ENCODE results near the gene MARCHF10. TPM values are rescaled to one million over a fixed set of nuclear protein-coding genes. Genes with fewer than 3 reads are reported as not detected.

The MARCHF10 gene
- total RNA-seq, 1 experiment from 2014 or later = not detected

DNA sequence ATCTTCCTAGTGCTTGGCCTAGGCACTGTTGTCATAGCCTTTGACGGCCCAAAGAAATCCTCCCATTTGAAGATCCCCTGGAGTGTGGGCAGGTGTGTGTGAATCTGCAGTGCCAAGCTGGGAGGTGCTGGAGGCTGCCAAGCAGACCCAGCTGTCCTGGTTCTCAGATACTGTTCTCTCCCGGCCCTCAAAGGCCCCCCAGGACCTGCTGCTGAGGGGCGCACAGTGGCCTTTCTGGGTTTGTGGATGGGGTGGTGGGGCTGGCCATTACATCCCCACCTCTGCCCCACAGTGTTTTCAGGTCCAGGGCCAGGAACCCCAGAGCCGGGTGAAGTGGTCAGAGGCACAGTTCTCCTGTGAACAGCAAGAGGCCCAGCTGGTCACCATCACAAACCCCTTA is 120.1 kb downstream of the MARCHF10 start:
- TF ChIP-seq EZH2 (IDR thresholded peaks at IDR 0.05; ENCODE audit: borderline replicate concordance, low read depth, low read length, poor library complexity, severe bottlenecking) = no peak
- TF ChIP-seq, protein P1, sequence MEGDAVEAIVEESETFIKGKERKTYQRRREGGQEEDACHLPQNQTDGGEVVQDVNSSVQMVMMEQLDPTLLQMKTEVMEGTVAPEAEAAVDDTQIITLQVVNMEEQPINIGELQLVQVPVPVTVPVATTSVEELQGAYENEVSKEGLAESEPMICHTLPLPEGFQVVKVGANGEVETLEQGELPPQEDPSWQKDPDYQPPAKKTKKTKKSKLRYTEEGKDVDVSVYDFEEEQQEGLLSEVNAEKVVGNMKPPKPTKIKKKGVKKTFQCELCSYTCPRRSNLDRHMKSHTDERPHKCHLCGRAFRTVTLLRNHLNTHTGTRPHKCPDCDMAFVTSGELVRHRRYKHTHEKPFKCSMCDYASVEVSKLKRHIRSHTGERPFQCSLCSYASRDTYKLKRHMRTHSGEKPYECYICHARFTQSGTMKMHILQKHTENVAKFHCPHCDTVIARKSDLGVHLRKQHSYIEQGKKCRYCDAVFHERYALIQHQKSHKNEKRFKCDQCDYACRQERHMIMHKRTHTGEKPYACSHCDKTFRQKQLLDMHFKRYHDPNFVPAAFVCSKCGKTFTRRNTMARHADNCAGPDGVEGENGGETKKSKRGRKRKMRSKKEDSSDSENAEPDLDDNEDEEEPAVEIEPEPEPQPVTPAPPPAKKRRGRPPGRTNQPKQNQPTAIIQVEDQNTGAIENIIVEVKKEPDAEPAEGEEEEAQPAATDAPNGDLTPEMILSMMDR (conservative IDR thresholded peaks at IDR 0.05; ENCODE audit: low read depth, low read length) = no peak
- Histone ChIP-seq H3K27ac (ENCODE audit: low read depth, low read length, poor library complexity, severe bottlenecking) (no peak overlapping the region), H3K4me1 (ENCODE audit: insufficient read depth, low read length, poor library complexity, severe bottlenecking) (no peaks in the 10 kb centered on the region), H3K27me3 (replicated peaks; ENCODE audit: insufficient read depth, low read depth, low read length, poor library complexity) (no peaks in the 10 kb centered on the region), H3K4me3 (ENCODE audit: low read depth, low read length, poor library complexity, severe bottlenecking) (no peak overlapping the region), H3K9me3 (ENCODE audit: low read depth, low read length, poor library complexity, severe bottlenecking) (no peaks in the 10 kb centered on the region), H3K36me3 (ENCODE audit: insufficient read depth, low read length, poor library complexity, severe bottlenecking) (peaks cover 5% of the 10 kb centered on the region)
- ChIA-PET CTCF (no interaction called here), POLR2A (ENCODE audit: low non-redundant PET) (no interaction called here)
- no peak for DNase-seq (ENCODE audit: low spot score)
- intact Hi-C loops (cut with micrococcal nuclease; ENCODE audit: unreplicated experiment) = no loop called here
- no TSS peak for BruUV-seq (replicated peaks)

DNA sequence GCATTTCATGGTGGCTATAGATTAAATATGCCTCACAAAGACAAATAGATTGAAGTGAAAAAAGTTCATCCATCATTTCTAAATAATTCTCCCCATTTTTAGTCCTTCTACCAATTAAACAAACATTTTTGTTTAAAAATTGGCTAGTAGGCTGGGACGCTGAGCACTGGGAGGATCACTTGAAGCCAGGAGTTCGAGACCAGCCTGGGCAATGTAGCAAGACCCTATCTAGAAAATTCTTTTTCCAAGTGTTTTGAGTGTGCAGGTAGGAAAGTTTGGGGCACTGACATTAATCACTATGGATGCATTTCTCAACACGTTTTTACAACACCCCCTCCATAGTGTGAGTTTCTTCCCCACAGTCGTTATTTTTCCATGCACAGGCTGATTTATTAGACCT is 123.9 kb downstream of the MARCHF10 start:
- Histone ChIP-seq H3K4me1 (ENCODE audit: insufficient read depth, low read length, poor library complexity, severe bottlenecking) (no peaks in the 10 kb centered on the region), H3K27me3 (replicated peaks; ENCODE audit: insufficient read depth, low read depth, low read length, poor library complexity) (no peaks in the 10 kb centered on the region), H3K27ac (ENCODE audit: low read depth, low read length, poor library complexity, severe bottlenecking) (no peak overlapping the region), H3K36me3 (ENCODE audit: insufficient read depth, low read length, poor library complexity, severe bottlenecking) (no peaks in the 10 kb centered on the region), H3K9me3 (ENCODE audit: low read depth, low read length, poor library complexity, severe bottlenecking) (no peaks in the 10 kb centered on the region), H3K4me3 (ENCODE audit: low read depth, low read length, poor library complexity, severe bottlenecking) (no peak overlapping the region)
- CTCF ChIA-PET = no interaction called here
- TF ChIP-seq EZH2 (IDR thresholded peaks at IDR 0.05; ENCODE audit: borderline replicate concordance, low read depth, low read length, poor library complexity, severe bottlenecking) = no peak
- TF ChIP-seq, protein P1 (conservative IDR thresholded peaks at IDR 0.05; ENCODE audit: low read depth, low read length) = no peak
- no TSS peak for BruUV-seq (replicated peaks)
- no peak for DNase-seq (ENCODE audit: low spot score)
- POLR2A ChIA-PET (ENCODE audit: low non-redundant PET) = no interaction called here
- intact Hi-C loops (cut with micrococcal nuclease; ENCODE audit: unreplicated experiment) = no loop called here

DNA sequence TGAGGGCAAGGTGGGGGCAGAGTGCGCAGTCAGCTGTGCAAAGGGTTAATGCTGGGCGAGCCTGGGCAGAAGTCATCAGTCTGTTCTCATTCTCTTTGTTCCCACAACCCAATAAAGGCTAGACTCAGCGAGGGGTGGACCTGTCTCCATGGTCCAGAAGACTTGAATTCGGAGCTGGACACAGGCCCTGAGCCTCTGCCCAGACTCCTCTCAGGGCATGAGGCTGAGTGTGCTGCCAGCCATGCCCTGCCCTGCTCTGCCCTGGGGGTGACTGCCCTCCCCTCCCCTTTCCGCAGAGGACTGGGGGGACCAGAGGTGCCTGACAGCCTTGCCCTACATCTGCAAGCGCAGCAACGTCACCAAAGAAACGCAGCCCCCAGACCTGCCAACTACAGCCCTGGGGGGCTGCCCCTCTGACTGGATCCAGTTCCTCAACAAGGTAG is 126.2 kb downstream of the MARCHF10 start:
- TF ChIP-seq, protein P1 (conservative IDR thresholded peaks at IDR 0.05; ENCODE audit: low read depth, low read length) = no peak
- TF ChIP-seq EZH2 (IDR thresholded peaks at IDR 0.05; ENCODE audit: borderline replicate concordance, low read depth, low read length, poor library complexity, severe bottlenecking) = no peak

More for the DNA sequence above, 126.2 kb downstream of the MARCHF10 start:
- POLR2A ChIA-PET (ENCODE audit: low non-redundant PET) = no interaction called here
- intact Hi-C loops (cut with micrococcal nuclease; ENCODE audit: unreplicated experiment) = no loop called here
- Histone ChIP-seq H3K27me3 (replicated peaks; ENCODE audit: insufficient read depth, low read depth, low read length, poor library complexity) (no peaks in the 10 kb centered on the region), H3K4me1 (ENCODE audit: insufficient read depth, low read length, poor library complexity, severe bottlenecking) (no peaks in the 10 kb centered on the region), H3K36me3 (ENCODE audit: insufficient read depth, low read length, poor library complexity, severe bottlenecking) (no peaks in the 10 kb centered on the region), H3K27ac (ENCODE audit: low read depth, low read length, poor library complexity, severe bottlenecking) (no peak overlapping the region), H3K9me3 (ENCODE audit: low read depth, low read length, poor library complexity, severe bottlenecking) (no peaks in the 10 kb centered on the region), H3K4me3 (ENCODE audit: low read depth, low read length, poor library complexity, severe bottlenecking) (no peak overlapping the region)
- DNase-seq (ENCODE audit: low spot score) = no peak
- no TSS peak for BruUV-seq (replicated peaks)
- CTCF ChIA-PET = no interaction called here
